Measurements from ENCODE around the gene IL34. TPM values are rescaled to one million over a fixed set of nuclear protein-coding genes. Genes with fewer than 3 reads are reported as not detected.

IL34 gene
- total RNA-seq, 2 experiments from 2014 or later, result not detected

Other genes with a start within 250 kb of the IL34 start
- gene ST3GAL2, start 207.5 kb upstream of the IL34 start, total RNA-seq (2014; rRNA removed; shearing (Covaris generic)), result 42.6 and 44.6 TPM in 2 replicates
- gene ST3GAL2, start 207.5 kb upstream of the IL34 start, total RNA-seq (2022), result 48.5 and 61.0 TPM in 2 replicates
- gene FCSK, start 192.0 kb upstream of the IL34 start, total RNA-seq (2014; rRNA removed; shearing (Covaris generic)), result 6.8 and 7.4 TPM in 2 replicates
- gene FCSK, start 192.0 kb upstream of the IL34 start, total RNA-seq (2022), result 14.2 and 14.3 TPM in 2 replicates
- 41.9 and 48.8 TPM in 2 replicates for gene COG4, start 123.0 kb upstream of the IL34 start, total RNA-seq (2014; rRNA removed; shearing (Covaris generic))
- gene COG4, start 123.0 kb upstream of the IL34 start, total RNA-seq (2022), result 91.6 and 100 TPM in 2 replicates
- gene SF3B3, start 122.7 kb upstream of the IL34 start, total RNA-seq (2014; rRNA removed; shearing (Covaris generic)), result 140 and 195 TPM in 2 replicates
- 406 and 441 TPM in 2 replicates for gene SF3B3, start 122.7 kb upstream of the IL34 start, total RNA-seq (2022)
- 0.05 and 0.19 TPM in 2 replicates for gene MTSS2, start 39.5 kb downstream of the IL34 start, total RNA-seq (2014; rRNA removed; shearing (Covaris generic))
- gene MTSS2, start 39.5 kb downstream of the IL34 start, total RNA-seq (2022), result 0.17 and 0.33 TPM in 2 replicates
- gene VAC14, start 154.6 kb downstream of the IL34 start, total RNA-seq (2014; rRNA removed; shearing (Covaris generic)), result 33.9 and 37.6 TPM in 2 replicates
- 39.5 and 43.1 TPM in 2 replicates for gene VAC14, start 154.6 kb downstream of the IL34 start, total RNA-seq (2022)

Measured in OCI-LY7 (cell line).